Astrocyte of the hippocampus (primary cell): Measurements from ENCODE around the gene SPSB2.

Experiments used
- DNase-seq: peaks from one replicate; pipeline ENCODE4 v3.0.0; 2011; ENCODE audit warnings: low read depth, low spot score

Gene SPSB2

GRCh38 chr12:6831450-6831995 lies 41.6 kb downstream of the SPSB2 start:
- no peak for DNase-seq

- no peak for DNase-seq
Observed at GRCh38 chr12:6830999-6831398, 42.1 kb downstream of the SPSB2 start.

- DNase-seq, result no peak
Observed at GRCh38 chr12:6830286-6830890, 42.7 kb downstream of the SPSB2 start.

GRCh38 chr12:6829536-6830220 lies 43.4 kb downstream of the SPSB2 start:
- DNase-seq, result no peak

- DNase-seq, result peak; percentile 82
Observed at GRCh38 chr12:6828781-6829535, 44.1 kb downstream of the SPSB2 start.

- peak; percentile 73 for DNase-seq
Observed at GRCh38 chr12:6827982-6828780, 44.9 kb downstream of the SPSB2 start, which contains the start of gene P3H3. TSS of gene P3H3 (plus strand) at chr12:6828407. CDS start at chr12:6828441, 34 bp downstream.

GRCh38 chr12:6827437-6827911 lies 45.6 kb downstream of the SPSB2 start:
- DNase-seq, result peak; percentile 72

GRCh38 chr12:6826734-6827436 lies 46.2 kb downstream of the SPSB2 start:
- DNase-seq, result no peak

- DNase-seq, result no peak
Observed at GRCh38 chr12:6826125-6826733, 46.9 kb downstream of the SPSB2 start.

GRCh38 chr12:6825398-6826124 lies 47.5 kb downstream of the SPSB2 start:
- DNase-seq, result peak; percentile 93

GRCh38 chr12:6824901-6825381 lies 48.2 kb downstream of the SPSB2 start:
- DNase-seq, result peak; percentile 48

GRCh38 chr12:6824085-6824775 lies 48.9 kb downstream of the SPSB2 start:
- no peak for DNase-seq

GRCh38 chr12:6823182-6824084 lies 49.7 kb downstream of the SPSB2 start:
- DNase-seq, result no peak

- DNase-seq, result no peak
Observed at GRCh38 chr12:6822426-6823135, 50.5 kb downstream of the SPSB2 start.

- peak; percentile 79 for DNase-seq
Observed at GRCh38 chr12:6821591-6822425, 51.3 kb downstream of the SPSB2 start, which contains the start of gene GPR162. TSS of gene GPR162 (plus strand) at chr12:6821821. CDS start at chr12:6823899, 2,078 bp downstream.
